ENCODE results near the gene CLEC2L.

DNA sequence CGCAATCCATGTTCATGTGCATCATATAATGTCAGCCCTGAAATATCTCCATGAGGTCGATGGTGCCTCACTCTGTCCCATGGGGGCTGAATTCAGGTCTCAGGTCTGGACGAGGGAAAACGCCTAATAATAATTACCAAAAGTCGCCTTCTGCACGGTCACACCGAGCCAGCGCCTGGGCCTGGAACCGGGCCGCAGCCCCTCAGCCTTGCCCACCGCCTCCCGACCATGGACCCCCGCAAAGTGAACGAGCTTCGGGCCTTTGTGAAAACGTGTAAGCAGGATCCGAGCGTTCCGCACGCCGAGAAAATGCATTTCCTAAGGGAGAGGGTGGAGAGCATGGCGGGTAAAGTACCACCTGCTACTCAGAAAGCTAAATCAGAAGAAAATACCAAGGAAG, 21.3 kb upstream of the CLEC2L start:
- TF ChIP-seq, protein P1, sequence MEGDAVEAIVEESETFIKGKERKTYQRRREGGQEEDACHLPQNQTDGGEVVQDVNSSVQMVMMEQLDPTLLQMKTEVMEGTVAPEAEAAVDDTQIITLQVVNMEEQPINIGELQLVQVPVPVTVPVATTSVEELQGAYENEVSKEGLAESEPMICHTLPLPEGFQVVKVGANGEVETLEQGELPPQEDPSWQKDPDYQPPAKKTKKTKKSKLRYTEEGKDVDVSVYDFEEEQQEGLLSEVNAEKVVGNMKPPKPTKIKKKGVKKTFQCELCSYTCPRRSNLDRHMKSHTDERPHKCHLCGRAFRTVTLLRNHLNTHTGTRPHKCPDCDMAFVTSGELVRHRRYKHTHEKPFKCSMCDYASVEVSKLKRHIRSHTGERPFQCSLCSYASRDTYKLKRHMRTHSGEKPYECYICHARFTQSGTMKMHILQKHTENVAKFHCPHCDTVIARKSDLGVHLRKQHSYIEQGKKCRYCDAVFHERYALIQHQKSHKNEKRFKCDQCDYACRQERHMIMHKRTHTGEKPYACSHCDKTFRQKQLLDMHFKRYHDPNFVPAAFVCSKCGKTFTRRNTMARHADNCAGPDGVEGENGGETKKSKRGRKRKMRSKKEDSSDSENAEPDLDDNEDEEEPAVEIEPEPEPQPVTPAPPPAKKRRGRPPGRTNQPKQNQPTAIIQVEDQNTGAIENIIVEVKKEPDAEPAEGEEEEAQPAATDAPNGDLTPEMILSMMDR (IDR thresholded peaks at IDR 0.05; ENCODE audit: insufficient read depth, low read depth, low read length), result no peak
- TF ChIP-seq EZH2 (IDR thresholded peaks at IDR 0.05; ENCODE audit: insufficient read depth, low read length), result no peak
